ENCODE measurements around the gene GRB10.

Gene GRB10

DNA sequence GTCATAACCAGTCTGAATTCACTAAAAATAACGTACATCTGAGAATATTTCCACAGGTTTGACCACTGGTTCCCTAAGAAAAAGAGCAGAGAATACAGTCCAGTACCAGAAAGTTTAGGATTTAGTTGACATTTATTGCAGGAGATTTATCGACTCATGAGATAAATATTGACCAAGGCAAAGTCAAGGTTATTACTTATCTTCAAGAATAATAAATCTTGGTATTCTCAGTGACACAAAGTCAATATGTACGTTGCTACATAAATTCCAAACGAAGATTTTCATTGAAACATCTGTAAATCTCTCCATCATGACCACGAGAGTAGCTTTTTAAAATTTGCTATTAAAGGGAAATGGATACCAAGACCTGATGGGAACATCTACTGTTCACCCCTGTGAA is 39.4 kb upstream of the GRB10 start:
- H4K20me1 ChIP-seq (ENCODE audit: insufficient read depth): no peaks in the 10 kb centered on the region
- no peak overlapping the region for H3K27ac ChIP-seq
- H3K4me2 ChIP-seq: no peak overlapping the region
- H3K79me2 ChIP-seq (ENCODE audit: insufficient read depth, low read depth): no peaks in the 10 kb centered on the region
- TF ChIP-seq, protein P1, sequence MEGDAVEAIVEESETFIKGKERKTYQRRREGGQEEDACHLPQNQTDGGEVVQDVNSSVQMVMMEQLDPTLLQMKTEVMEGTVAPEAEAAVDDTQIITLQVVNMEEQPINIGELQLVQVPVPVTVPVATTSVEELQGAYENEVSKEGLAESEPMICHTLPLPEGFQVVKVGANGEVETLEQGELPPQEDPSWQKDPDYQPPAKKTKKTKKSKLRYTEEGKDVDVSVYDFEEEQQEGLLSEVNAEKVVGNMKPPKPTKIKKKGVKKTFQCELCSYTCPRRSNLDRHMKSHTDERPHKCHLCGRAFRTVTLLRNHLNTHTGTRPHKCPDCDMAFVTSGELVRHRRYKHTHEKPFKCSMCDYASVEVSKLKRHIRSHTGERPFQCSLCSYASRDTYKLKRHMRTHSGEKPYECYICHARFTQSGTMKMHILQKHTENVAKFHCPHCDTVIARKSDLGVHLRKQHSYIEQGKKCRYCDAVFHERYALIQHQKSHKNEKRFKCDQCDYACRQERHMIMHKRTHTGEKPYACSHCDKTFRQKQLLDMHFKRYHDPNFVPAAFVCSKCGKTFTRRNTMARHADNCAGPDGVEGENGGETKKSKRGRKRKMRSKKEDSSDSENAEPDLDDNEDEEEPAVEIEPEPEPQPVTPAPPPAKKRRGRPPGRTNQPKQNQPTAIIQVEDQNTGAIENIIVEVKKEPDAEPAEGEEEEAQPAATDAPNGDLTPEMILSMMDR (conservative IDR thresholded peaks at IDR 0.05; ENCODE audit: low read depth, low read length): no peak
- H2AFZ ChIP-seq (ENCODE audit: low read depth): no peak overlapping the region
- H3K9ac ChIP-seq: no peak overlapping the region
- H3K4me1 ChIP-seq (ENCODE audit: low read depth, poor library complexity, severe bottlenecking): no peaks in the 10 kb centered on the region
- H3K36me3 ChIP-seq (ENCODE audit: insufficient read depth): no peaks in the 10 kb centered on the region
- no peaks in the 10 kb centered on the region for H3K27me3 ChIP-seq (ENCODE audit: insufficient read depth, low read depth)
- H3K4me3 ChIP-seq (IDR thresholded peaks at IDR 0.05; ENCODE audit: insufficient read depth, low read depth, low read length): no peak overlapping the region

DNA sequence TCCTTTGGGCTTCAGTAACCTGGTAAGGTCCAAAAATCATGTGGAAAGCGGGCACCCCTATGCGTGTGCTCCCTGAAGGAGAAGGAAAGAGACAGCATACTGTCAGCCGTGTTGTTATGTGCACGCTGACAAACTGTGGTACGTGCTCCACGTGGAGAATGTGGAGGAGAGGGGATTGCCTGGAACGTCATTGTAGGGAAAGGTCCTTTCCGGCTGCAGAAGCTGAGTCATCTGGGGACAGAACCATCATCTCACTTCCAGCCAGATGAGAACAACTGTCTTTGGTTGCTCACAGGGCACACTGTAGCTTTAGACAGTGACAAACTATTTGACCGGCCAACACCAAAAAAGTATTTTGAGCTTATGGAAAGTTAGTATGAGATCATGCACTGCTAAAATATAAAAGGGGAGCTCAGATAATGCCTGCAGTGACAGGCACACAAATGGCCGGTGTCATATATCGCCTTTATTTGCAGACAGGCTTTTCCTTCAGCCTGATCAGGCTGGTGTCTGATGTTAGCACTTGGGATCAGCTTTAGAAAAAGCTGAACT is 38.8 kb upstream of the GRB10 start:
- no peaks in the 10 kb centered on the region for H3K79me2 ChIP-seq (ENCODE audit: insufficient read depth, low read depth)
- H2AFZ ChIP-seq (ENCODE audit: low read depth): no peak overlapping the region
- no peak overlapping the region for H3K4me3 ChIP-seq (IDR thresholded peaks at IDR 0.05; ENCODE audit: insufficient read depth, low read depth, low read length)
- no peaks in the 10 kb centered on the region for H3K4me1 ChIP-seq (ENCODE audit: low read depth, poor library complexity, severe bottlenecking)
- H3K4me2 ChIP-seq: no peak overlapping the region
- H4K20me1 ChIP-seq (ENCODE audit: insufficient read depth): no peaks in the 10 kb centered on the region
- H3K36me3 ChIP-seq (ENCODE audit: insufficient read depth): no peaks in the 10 kb centered on the region
- TF ChIP-seq, protein P1 (conservative IDR thresholded peaks at IDR 0.05; ENCODE audit: low read depth, low read length): no peak
- H3K27me3 ChIP-seq (ENCODE audit: insufficient read depth, low read depth): no peaks in the 10 kb centered on the region
- no peak overlapping the region for H3K9ac ChIP-seq
- no peak overlapping the region for H3K27ac ChIP-seq

DNA sequence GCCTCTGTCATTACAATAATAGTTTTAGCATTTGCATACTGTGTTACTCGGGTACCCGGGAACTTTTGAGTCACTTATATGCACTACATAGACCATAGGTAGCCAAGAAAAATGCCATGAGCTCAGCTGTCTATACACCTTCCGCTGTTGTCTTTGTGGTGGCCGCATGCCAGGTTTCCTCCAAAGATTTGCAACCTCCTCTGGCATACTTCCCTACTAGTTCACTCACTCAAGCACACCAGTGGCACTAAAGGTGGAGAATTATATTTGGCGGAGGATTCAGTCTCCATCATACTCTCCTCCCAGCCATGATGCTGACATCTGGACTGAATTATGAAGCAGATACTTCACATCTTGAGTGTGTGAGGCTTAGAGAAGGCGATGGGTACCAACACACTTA is 35.6 kb upstream of the GRB10 start:
- no peaks in the 10 kb centered on the region for H3K36me3 ChIP-seq (ENCODE audit: insufficient read depth)
- H3K4me3 ChIP-seq (IDR thresholded peaks at IDR 0.05; ENCODE audit: insufficient read depth, low read depth, low read length): no peak overlapping the region
- H3K4me2 ChIP-seq: no peak overlapping the region
- H3K9ac ChIP-seq: no peak overlapping the region
- H3K27me3 ChIP-seq (ENCODE audit: insufficient read depth, low read depth): no peaks in the 10 kb centered on the region
- no peaks in the 10 kb centered on the region for H4K20me1 ChIP-seq (ENCODE audit: insufficient read depth)
- H3K4me1 ChIP-seq (ENCODE audit: low read depth, poor library complexity, severe bottlenecking): no peaks in the 10 kb centered on the region
- TF ChIP-seq, protein P1 (conservative IDR thresholded peaks at IDR 0.05; ENCODE audit: low read depth, low read length): no peak
- H3K27ac ChIP-seq: no peak overlapping the region
- H3K79me2 ChIP-seq (ENCODE audit: insufficient read depth, low read depth): no peaks in the 10 kb centered on the region
- H2AFZ ChIP-seq (ENCODE audit: low read depth): no peak overlapping the region

DNA sequence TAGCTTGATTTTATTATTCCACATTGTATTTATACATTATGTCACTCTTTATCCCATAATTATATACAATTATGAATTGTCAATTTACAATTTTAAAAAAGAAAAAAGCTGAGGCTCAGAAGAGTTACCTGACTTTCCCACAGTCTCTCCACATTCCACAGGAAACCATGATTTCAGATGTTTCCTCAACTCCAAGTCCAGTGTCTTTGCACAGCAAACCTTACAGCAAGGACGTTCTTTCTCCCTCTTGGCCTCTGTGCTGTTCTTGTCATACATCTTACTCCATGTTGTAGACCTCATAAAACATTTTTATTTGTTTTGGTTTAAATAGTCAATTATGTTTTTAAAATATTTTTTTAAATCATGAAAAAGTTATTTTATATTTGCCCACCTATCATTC is 34.9 kb upstream of the GRB10 start:
- no peaks in the 10 kb centered on the region for H3K27me3 ChIP-seq (ENCODE audit: insufficient read depth, low read depth)
- H3K4me2 ChIP-seq: no peak overlapping the region
- no peaks in the 10 kb centered on the region for H3K4me1 ChIP-seq (ENCODE audit: low read depth, poor library complexity, severe bottlenecking)
- H3K79me2 ChIP-seq (ENCODE audit: insufficient read depth, low read depth): no peaks in the 10 kb centered on the region
- no peaks in the 10 kb centered on the region for H3K36me3 ChIP-seq (ENCODE audit: insufficient read depth)
- no peak overlapping the region for H2AFZ ChIP-seq (ENCODE audit: low read depth)
- TF ChIP-seq, protein P1 (conservative IDR thresholded peaks at IDR 0.05; ENCODE audit: low read depth, low read length): no peak
- H3K4me3 ChIP-seq (IDR thresholded peaks at IDR 0.05; ENCODE audit: insufficient read depth, low read depth, low read length): no peak overlapping the region
- H4K20me1 ChIP-seq (ENCODE audit: insufficient read depth): no peaks in the 10 kb centered on the region
- H3K9ac ChIP-seq: no peak overlapping the region
- no peak overlapping the region for H3K27ac ChIP-seq
